GM21619 (cell line): ENCODE data around the gene G2E3.
A peak's percentile ranks its signal among the peaks of the same experiment; 100 is the strongest.
"Not testable (repeated sequence)": the region's sequence is repeated elsewhere in the genome, so short reads cannot be mapped to it uniquely, and the experiment has no call there.

Source experiments
- ATAC-seq: cut with Tn5 transposase; IDR thresholded peaks from one replicate; pipeline ENCODE4 v1.9.1; 2021; ENCODE audit not compliant: unreplicated experiment

Gene G2E3

GRCh38 chr14:30600922-30601918 lies 42.3 kb downstream of the G2E3 start:
- no peak for ATAC-seq

- ATAC-seq, result no peak
Observed at GRCh38 chr14:30603402-30603801, 44.4 kb downstream of the G2E3 start.

- ATAC-seq, result not testable (repeated sequence)
Observed at GRCh38 chr14:30604696-30605095, 45.7 kb downstream of the G2E3 start.

- ATAC-seq, result no peak
Observed at GRCh38 chr14:30607156-30607780, 48.3 kb downstream of the G2E3 start.

- no peak for ATAC-seq
Observed at GRCh38 chr14:30608533-30609006, 49.6 kb downstream of the G2E3 start.

- no peak for ATAC-seq
Observed at GRCh38 chr14:30610787-30611343, 51.9 kb downstream of the G2E3 start.

GRCh38 chr14:30614155-30614554 lies 55.2 kb downstream of the G2E3 start:
- no peak for ATAC-seq

- peak; percentile 40 for ATAC-seq
Observed at GRCh38 chr14:30620178-30620577, 61.2 kb downstream of the G2E3 start.

- peak; percentile 4 for ATAC-seq
Observed at GRCh38 chr14:30621354-30621939, 62.5 kb downstream of the G2E3 start.

- peak; percentile 85 for ATAC-seq
Observed at GRCh38 chr14:30621940-30622830, 63.2 kb downstream of the G2E3 start, which contains the start of gene SCFD1. TSS of gene SCFD1 (plus strand) at chr14:30622319. CDS start at chr14:30622339, 20 bp downstream.

- no peak for ATAC-seq
Observed at GRCh38 chr14:30623412-30624131, 64.6 kb downstream of the G2E3 start.

GRCh38 chr14:30624132-30624423 lies 65.1 kb downstream of the G2E3 start:
- ATAC-seq, result no peak

- ATAC-seq, result no peak
Observed at GRCh38 chr14:30625533-30625932, 66.6 kb downstream of the G2E3 start.

- not testable (repeated sequence) for ATAC-seq
Observed at GRCh38 chr14:30629432-30629831, 70.5 kb downstream of the G2E3 start.

GRCh38 chr14:30630248-30630647 lies 71.3 kb downstream of the G2E3 start:
- no peak for ATAC-seq

GRCh38 chr14:30632730-30633129 lies 73.8 kb downstream of the G2E3 start:
- ATAC-seq, result no peak

- no peak for ATAC-seq
Observed at GRCh38 chr14:30638926-30639325, 80.0 kb downstream of the G2E3 start.

- ATAC-seq, result no peak
Observed at GRCh38 chr14:30641207-30641606, 82.2 kb downstream of the G2E3 start.

GRCh38 chr14:30644462-30644861 lies 85.5 kb downstream of the G2E3 start:
- ATAC-seq, result not testable (repeated sequence)

- no peak for ATAC-seq
Observed at GRCh38 chr14:30645600-30645999, 86.6 kb downstream of the G2E3 start.
